ENCODE data around the gene EEF1E1.
"Not testable (repeated sequence)": the region's sequence is repeated elsewhere in the genome, so short reads cannot be mapped to it uniquely, and the experiment has no call there.

The EEF1E1 gene

GRCh38 chr6:8063761-8064637 lies 38.3 kb downstream of the EEF1E1 start, which contains the start of gene BLOC1S5:
TSS of gene BLOC1S5 (minus strand) at chr6:8064389. CDS start at chr6:8064376, 13 bp downstream.
- DNase-seq (ENCODE audit: low read depth, low spot score), result peak; percentile 89

GRCh38 chr6:8061736-8062135 lies 40.6 kb downstream of the EEF1E1 start:
- DNase-seq (ENCODE audit: low read depth, low spot score), result no peak

GRCh38 chr6:8060346-8060745 lies 42.0 kb downstream of the EEF1E1 start:
- no peak for DNase-seq (ENCODE audit: low read depth, low spot score)

- DNase-seq (ENCODE audit: low read depth, low spot score), result no peak
These were observed 43.2 kb downstream of the EEF1E1 start for GRCh38 chr6:8059129-8059528.

GRCh38 chr6:8057793-8058192 lies 44.6 kb downstream of the EEF1E1 start:
- DNase-seq (ENCODE audit: low read depth, low spot score), result no peak

- DNase-seq (ENCODE audit: low read depth, low spot score), result no peak
These were observed 45.1 kb downstream of the EEF1E1 start for GRCh38 chr6:8057263-8057662.

- no peak for DNase-seq (ENCODE audit: low read depth, low spot score)
These were observed 48.1 kb downstream of the EEF1E1 start for GRCh38 chr6:8054276-8054675.

GRCh38 chr6:8047541-8048292 lies 54.6 kb downstream of the EEF1E1 start:
- no peak for DNase-seq (ENCODE audit: low read depth, low spot score)

- not testable (repeated sequence) for DNase-seq (ENCODE audit: low read depth, low spot score)
These were observed 56.6 kb downstream of the EEF1E1 start for GRCh38 chr6:8045769-8046168.

- DNase-seq (ENCODE audit: low read depth, low spot score), result no peak
These were observed 59.1 kb downstream of the EEF1E1 start for GRCh38 chr6:8043221-8043620.

GRCh38 chr6:8041913-8042583 lies 60.3 kb downstream of the EEF1E1 start:
- DNase-seq (ENCODE audit: low read depth, low spot score), result no peak

GRCh38 chr6:8034107-8034506 lies 68.2 kb downstream of the EEF1E1 start:
- DNase-seq (ENCODE audit: low read depth, low spot score), result not testable (repeated sequence)

GRCh38 chr6:8030920-8031319 lies 71.4 kb downstream of the EEF1E1 start:
- no peak for DNase-seq (ENCODE audit: low read depth, low spot score)

All from brain pericyte (primary cell).